Activated CD8-positive, alpha-beta memory T cell treated with anti-CD3 and anti-CD28 coated beads, Interleukin-2, amount 10 ng/mL, durations not matched to agents 7 days and 5 days (primary cell): ENCODE measurements around the gene ANKS1A. TPM values are rescaled to one million over a fixed set of nuclear protein-coding genes. Genes with fewer than 3 reads are reported as not detected.

ENCODE experiments used
- ATAC-seq: fragments of 150-1000 bp; cut with Tn5 transposase; one replicate; pipeline ENCODE4 v1.10.0; 2021; ENCODE audit warnings: moderate library complexity
- CTCF ChIA-PET: fragments of 350-600 bp; sonication (Branson Sonifier 250); formaldehyde crosslinking; loops from one replicate; lab custom pipeline; 2021; ENCODE audit warnings: antibody characterized with exemption; lab: Charles Lee
- DNase-seq: peaks from one replicate; pipeline ENCODE4 v3.0.0-alpha.2; 2020
- H3K27ac Mint-ChIP-seq: one replicate; pipeline ENCODE4 v1.8.0; 2021; ENCODE audit warnings: mild to moderate bottlenecking, mixed read lengths
- H3K27me3 Mint-ChIP-seq: one replicate; pipeline ENCODE4 v1.8.0; 2021; ENCODE audit warnings: mixed read lengths
- H3K36me3 Mint-ChIP-seq: one replicate; pipeline ENCODE4 v1.8.0; 2021; ENCODE audit warnings: mild to moderate bottlenecking, mixed read lengths
- H3K4me1 Mint-ChIP-seq: one replicate; pipeline ENCODE4 v1.8.0; 2021; ENCODE audit warnings: mixed read lengths
- H3K4me3 Mint-ChIP-seq: one replicate; pipeline ENCODE4 v1.8.0; 2021; ENCODE audit warnings: mild to moderate bottlenecking, moderate library complexity, mixed read lengths
- H3K9me3 Mint-ChIP-seq: one replicate; pipeline ENCODE4 v1.8.0; 2022; ENCODE audit warnings: low read depth, mixed read lengths
- total RNA-seq, 2 experiments: library from RNA; stranded (reverse); gene quantifications; one replicate each; pipeline ENCODE4 v1.2.3, GENCODE V29; 2021

The ANKS1A gene
- total RNA-seq, 2 experiments from 2014 or later: 8.3 to 9.6 TPM

DNA sequence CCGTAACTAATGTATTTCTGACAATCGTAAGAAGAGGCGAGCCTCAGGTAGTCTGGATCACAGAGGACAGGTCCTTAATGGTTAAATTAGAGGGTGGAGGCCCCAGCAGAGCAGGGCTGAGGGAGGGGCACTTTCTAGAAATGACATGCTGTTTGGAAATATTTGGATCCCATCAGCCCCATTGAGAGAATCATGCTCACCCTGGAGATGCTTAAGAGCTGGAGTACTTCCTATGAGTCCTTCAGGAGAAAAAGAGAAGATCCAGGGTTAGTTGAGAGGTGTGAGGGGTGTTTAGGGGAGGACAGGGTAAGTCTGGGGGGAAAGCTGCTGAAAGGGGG is 129.1 kb downstream of the ANKS1A start:
- Mint-ChIP-seq H3K9me3 (no peaks in the 10 kb centered on the region), H3K36me3 (no peaks in the 10 kb centered on the region), H3K27ac (no peak overlapping the region), H3K4me3 (no peak overlapping the region), H3K27me3 (no peaks in the 10 kb centered on the region), H3K4me1 (no peaks in the 10 kb centered on the region)
- DNase-seq: no peak
- CTCF ChIA-PET: no interaction called here
- ATAC-seq: no peak

- Mint-ChIP-seq H3K36me3 (no peaks in the 10 kb centered on the region), H3K27ac (no peak overlapping the region)
- CTCF ChIA-PET: no interaction called here
These were observed 129.7 kb downstream of the ANKS1A start for GRCh38 chr6:35018746-35019145.

DNA sequence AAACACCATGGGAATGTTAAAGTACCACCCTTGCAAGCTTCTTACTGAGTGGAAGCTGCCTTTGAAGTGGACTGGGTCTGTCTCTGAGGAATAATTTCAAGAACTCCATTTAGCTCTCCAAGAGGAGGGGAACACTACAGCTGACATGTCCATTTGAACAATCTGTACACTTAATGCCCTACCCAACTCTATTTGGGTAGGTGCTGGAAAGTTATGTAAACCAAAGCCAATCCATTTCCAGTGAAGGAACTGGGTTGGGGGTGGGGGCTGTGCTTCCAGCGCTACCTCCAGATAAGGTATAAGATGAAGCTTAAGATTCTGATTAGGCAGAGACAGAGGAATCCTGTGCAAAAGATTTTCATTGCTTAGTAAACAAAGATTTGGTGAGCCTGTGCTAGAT is 130.1 kb downstream of the ANKS1A start:
- H3K4me1 Mint-ChIP-seq: no peaks in the 10 kb centered on the region
- no peaks in the 10 kb centered on the region for H3K9me3 Mint-ChIP-seq
- CTCF ChIA-PET: no interaction called here
- no peaks in the 10 kb centered on the region for H3K36me3 Mint-ChIP-seq
- H3K4me3 Mint-ChIP-seq: no peak overlapping the region
- H3K27me3 Mint-ChIP-seq: no peaks in the 10 kb centered on the region
- DNase-seq (no peak), ATAC-seq (no peak)
- no peak overlapping the region for H3K27ac Mint-ChIP-seq

More at GRCh38 chr6:35018746-35019145, 129.7 kb downstream of the ANKS1A start:
- Mint-ChIP-seq H3K4me3 (no peak overlapping the region), H3K9me3 (no peaks in the 10 kb centered on the region), H3K27me3 (no peaks in the 10 kb centered on the region), H3K4me1 (no peaks in the 10 kb centered on the region)
- DNase-seq: no peak
- no peak for ATAC-seq

GRCh38 chr6:35019831-35020230 is 130.8 kb downstream of the ANKS1A start:
- Mint-ChIP-seq H3K4me1 (no peaks in the 10 kb centered on the region), H3K9me3 (no peaks in the 10 kb centered on the region), H3K36me3 (no peaks in the 10 kb centered on the region), H3K27ac (no peak overlapping the region), H3K4me3 (no peak overlapping the region), H3K27me3 (no peaks in the 10 kb centered on the region)
- CTCF ChIA-PET: no interaction called here
- DNase-seq (no peak), ATAC-seq (no peak)

DNA sequence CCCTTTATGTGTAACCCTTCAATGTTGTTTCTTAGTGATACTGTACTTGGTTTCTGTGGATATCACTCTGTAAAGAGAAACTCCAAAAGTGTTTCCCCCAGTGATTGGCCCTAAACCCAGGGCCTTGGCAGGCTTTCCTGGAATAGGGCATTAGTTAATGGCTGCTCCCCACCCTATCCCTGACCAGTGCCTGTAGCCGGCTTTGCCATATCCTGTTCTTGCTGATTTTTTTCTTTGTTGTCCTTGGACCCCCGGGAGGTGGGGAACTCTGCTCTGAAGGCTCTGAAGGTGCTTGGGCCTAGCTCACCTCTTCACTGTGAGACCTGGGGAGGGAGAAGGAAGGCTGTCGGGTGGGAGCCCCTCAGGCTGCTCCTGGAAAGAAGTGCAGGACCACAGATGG is 131.9 kb downstream of the ANKS1A start:
- no peak overlapping the region for H3K27ac Mint-ChIP-seq
- DNase-seq: no peak
- no peak for ATAC-seq
- H3K9me3 Mint-ChIP-seq: no peaks in the 10 kb centered on the region
- no peak overlapping the region for H3K4me3 Mint-ChIP-seq
- H3K36me3 Mint-ChIP-seq: no peaks in the 10 kb centered on the region
- CTCF ChIA-PET: no interaction called here
- H3K4me1 Mint-ChIP-seq: no peaks in the 10 kb centered on the region
- H3K27me3 Mint-ChIP-seq: no peaks in the 10 kb centered on the region

DNA sequence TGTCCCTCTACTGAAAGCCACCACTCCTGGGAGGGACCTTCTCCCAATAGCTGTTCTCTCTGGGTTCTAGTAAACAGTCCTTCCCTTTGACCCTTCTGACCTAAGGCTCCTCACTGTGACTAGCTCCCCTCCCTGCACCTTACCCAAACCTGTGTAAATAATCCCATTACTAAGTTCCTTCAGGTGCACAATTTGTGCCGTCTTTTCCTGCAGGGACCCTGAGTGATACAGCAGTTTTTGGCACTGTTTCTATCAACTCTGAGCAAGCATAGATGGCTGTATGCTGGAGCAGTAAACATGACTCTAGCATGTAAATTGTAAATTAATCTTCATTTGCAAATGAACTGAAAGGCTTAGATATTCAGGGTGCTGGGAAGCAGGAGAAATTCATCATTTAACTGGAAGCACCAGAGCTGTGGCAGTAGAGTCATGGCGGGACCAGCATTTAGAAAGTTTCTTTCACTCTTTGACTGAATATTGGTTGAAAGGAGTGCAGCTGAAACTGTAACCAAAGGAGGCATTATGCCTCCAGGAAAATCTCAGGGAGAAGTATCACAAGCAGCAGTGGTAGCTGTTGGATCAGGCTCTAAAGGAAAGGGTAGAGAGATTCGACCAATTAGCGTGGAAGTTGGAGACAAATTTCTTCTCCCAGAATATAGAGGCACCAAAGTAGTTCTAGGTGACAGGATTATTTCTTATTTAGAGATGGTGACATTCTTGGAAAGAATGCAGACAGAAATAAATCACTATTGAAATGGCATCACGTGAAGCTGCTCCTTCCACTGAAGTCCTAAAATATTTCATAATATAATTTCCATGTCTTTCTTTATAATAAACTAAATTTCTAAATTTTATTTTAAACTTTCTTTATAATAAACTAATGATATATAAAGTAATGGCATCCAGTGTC is 134.3 kb downstream of the ANKS1A start:
- Mint-ChIP-seq H3K4me1 (no peaks in the 10 kb centered on the region), H3K27ac (no peak overlapping the region), H3K9me3 (no peaks in the 10 kb centered on the region), H3K36me3 (no peaks in the 10 kb centered on the region), H3K4me3 (no peak overlapping the region), H3K27me3 (no peaks in the 10 kb centered on the region)
- no peak for DNase-seq
- CTCF ChIA-PET: interaction anchor here (0.8 to 1.2 kb wide), 2 partner anchors 10 to 117 kb away, joined by 3 read pairs; no protein-coding TSS in a partner anchor
- ATAC-seq: no peak

- DNase-seq (no peak), ATAC-seq (no peak)
- no peaks in the 10 kb centered on the region for H3K4me1 Mint-ChIP-seq
- CTCF ChIA-PET: interaction anchor here (1.2 kb wide), 1 partner anchor 115 kb away, joined by 3 read pairs; no protein-coding TSS in a partner anchor
- H3K27ac Mint-ChIP-seq: no peak overlapping the region
- H3K4me3 Mint-ChIP-seq: no peak overlapping the region
- H3K9me3 Mint-ChIP-seq: no peaks in the 10 kb centered on the region
- H3K36me3 Mint-ChIP-seq: no peaks in the 10 kb centered on the region
- H3K27me3 Mint-ChIP-seq: no peaks in the 10 kb centered on the region
These were observed 135.5 kb downstream of the ANKS1A start for GRCh38 chr6:35024551-35025054.

GRCh38 chr6:35025232-35026188 is 136.5 kb downstream of the ANKS1A start:
- no peak for DNase-seq
- H3K4me1 Mint-ChIP-seq: no peaks in the 10 kb centered on the region
- CTCF ChIA-PET: no interaction called here
- H3K4me3 Mint-ChIP-seq: no peak overlapping the region
- H3K36me3 Mint-ChIP-seq: no peaks in the 10 kb centered on the region
- H3K27ac Mint-ChIP-seq: no peak overlapping the region
- H3K9me3 Mint-ChIP-seq: no peaks in the 10 kb centered on the region
- ATAC-seq: no peak
- H3K27me3 Mint-ChIP-seq: no peaks in the 10 kb centered on the region

DNA sequence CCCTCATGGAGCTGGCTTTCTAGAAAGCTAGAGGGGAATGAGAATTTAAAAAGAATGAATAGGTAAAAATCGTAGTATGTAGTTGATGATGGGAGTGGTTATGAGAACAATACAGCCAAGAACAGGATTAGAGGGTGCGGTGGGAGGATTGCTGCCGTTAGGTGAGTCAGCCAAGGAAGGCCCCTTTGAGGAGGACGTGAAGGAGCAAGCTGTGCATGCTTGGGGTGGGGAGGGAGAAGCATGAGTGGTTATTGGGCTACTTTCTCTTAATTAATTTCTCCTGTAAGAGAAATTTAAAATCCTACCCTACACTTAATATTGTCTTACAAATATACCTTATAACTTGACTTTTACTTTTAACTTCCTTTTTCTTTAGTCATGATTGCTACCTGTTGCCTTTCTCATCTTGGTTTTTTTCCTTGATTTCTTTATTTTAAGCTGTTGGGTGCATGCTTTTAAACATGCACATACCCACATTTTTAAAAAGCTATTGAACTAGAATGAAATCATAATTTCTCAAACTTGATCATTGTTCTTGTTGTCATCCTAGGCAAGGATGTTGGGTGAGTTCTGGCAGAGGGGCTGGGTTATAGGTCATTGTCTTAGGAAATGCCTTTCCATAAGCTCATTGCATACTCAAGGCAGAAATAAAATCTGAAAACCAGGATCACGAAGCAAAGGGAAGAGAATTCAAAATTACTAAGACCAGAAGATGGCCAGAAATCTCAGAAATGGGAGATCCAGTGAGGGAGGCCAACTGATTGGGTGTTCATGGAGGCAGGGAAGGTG is 137.6 kb downstream of the ANKS1A start:
- Mint-ChIP-seq H3K4me3 (no peak overlapping the region), H3K27ac (no peak overlapping the region), H3K9me3 (no peaks in the 10 kb centered on the region), H3K27me3 (no peaks in the 10 kb centered on the region), H3K36me3 (no peaks in the 10 kb centered on the region), H3K4me1 (no peaks in the 10 kb centered on the region)
- DNase-seq: no peak
- CTCF ChIA-PET: no interaction called here
- no peak for ATAC-seq

GRCh38 chr6:35027807-35028206 is 138.8 kb downstream of the ANKS1A start:
- Mint-ChIP-seq H3K9me3 (no peaks in the 10 kb centered on the region), H3K36me3 (no peaks in the 10 kb centered on the region), H3K4me3 (no peak overlapping the region), H3K4me1 (no peaks in the 10 kb centered on the region), H3K27ac (no peak overlapping the region), H3K27me3 (no peaks in the 10 kb centered on the region)
- CTCF ChIA-PET: interaction anchor here (1.1 kb wide), 1 partner anchor 440 kb away, joined by 3 read pairs; the partner anchor contains the start of gene RPL10A
- ATAC-seq (no peak), DNase-seq (no peak)

- CTCF ChIA-PET: interaction anchor here (0.7 to 1.3 kb wide), 2 partner anchors 36 to 42 kb away, joined by 3 to 5 read pairs; no protein-coding TSS in a partner anchor
- no peaks in the 10 kb centered on the region for H3K4me1 Mint-ChIP-seq
- no peak overlapping the region for H3K4me3 Mint-ChIP-seq
- no peak for ATAC-seq
- H3K36me3 Mint-ChIP-seq: no peaks in the 10 kb centered on the region
- H3K9me3 Mint-ChIP-seq: no peaks in the 10 kb centered on the region
- H3K27me3 Mint-ChIP-seq: no peaks in the 10 kb centered on the region
- H3K27ac Mint-ChIP-seq: no peak overlapping the region
- DNase-seq: no peak
These were observed 140.0 kb downstream of the ANKS1A start for GRCh38 chr6:35028781-35029769.

- ATAC-seq (no peak), DNase-seq (no peak)
- no peaks in the 10 kb centered on the region for H3K4me1 Mint-ChIP-seq
- no peak overlapping the region for H3K4me3 Mint-ChIP-seq
- no peaks in the 10 kb centered on the region for H3K9me3 Mint-ChIP-seq
- CTCF ChIA-PET: interaction anchor here (1.3 kb wide), 1 partner anchor 43 kb away, joined by 5 read pairs; no protein-coding TSS in a partner anchor
- H3K36me3 Mint-ChIP-seq: no peaks in the 10 kb centered on the region
- H3K27ac Mint-ChIP-seq: no peak overlapping the region
- H3K27me3 Mint-ChIP-seq: no peaks in the 10 kb centered on the region
These were observed 141.0 kb downstream of the ANKS1A start for GRCh38 chr6:35030099-35030498.
